ENCODE results near the gene PPM1B.

DNA sequence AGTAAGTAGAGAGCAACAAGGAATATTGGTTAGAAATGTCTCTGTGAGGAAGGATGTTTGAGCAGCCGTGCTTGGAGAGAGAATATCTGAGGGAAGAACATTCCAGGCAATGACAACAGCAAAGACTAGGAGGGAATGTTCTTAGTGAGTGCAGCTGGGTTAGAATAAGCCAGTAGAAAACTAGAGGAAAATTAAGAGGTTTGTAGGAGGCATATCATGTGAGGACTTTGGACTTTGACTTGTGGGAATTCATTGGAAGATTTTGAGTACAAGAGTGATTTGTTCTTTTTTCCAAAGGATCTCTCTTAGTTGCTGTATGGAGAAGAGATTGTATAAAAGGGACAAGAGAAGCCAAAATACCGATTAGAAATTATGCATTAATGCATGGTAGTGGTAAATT lies 47.2 kb downstream of the PPM1B start:
- TF ChIP-seq, protein P1, sequence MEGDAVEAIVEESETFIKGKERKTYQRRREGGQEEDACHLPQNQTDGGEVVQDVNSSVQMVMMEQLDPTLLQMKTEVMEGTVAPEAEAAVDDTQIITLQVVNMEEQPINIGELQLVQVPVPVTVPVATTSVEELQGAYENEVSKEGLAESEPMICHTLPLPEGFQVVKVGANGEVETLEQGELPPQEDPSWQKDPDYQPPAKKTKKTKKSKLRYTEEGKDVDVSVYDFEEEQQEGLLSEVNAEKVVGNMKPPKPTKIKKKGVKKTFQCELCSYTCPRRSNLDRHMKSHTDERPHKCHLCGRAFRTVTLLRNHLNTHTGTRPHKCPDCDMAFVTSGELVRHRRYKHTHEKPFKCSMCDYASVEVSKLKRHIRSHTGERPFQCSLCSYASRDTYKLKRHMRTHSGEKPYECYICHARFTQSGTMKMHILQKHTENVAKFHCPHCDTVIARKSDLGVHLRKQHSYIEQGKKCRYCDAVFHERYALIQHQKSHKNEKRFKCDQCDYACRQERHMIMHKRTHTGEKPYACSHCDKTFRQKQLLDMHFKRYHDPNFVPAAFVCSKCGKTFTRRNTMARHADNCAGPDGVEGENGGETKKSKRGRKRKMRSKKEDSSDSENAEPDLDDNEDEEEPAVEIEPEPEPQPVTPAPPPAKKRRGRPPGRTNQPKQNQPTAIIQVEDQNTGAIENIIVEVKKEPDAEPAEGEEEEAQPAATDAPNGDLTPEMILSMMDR (IDR thresholded peaks at IDR 0.05; ENCODE audit: low read depth, low read length, poor library complexity, severe bottlenecking): no peak
- TF ChIP-seq EZH2phosphoT487 (IDR thresholded peaks at IDR 0.05; ENCODE audit: borderline replicate concordance, low read length): no peak
